HL-60 (cell line): Measurements from ENCODE around the gene PLA2G5.

Experiments used
- DNase-seq, 2 experiments: peaks; one replicate each; pipeline ENCODE4 v3.0.0-alpha.2; 2010 to 2020; ENCODE audit warnings: low read depth in 1 of 2, low spot score in 1 of 2
- H3K27ac ChIP-seq: fragments of 250-450 bp; sonication (Bioruptor Pico); replicated peaks from 2 replicates; pipeline ENCODE4 v1.5.1; 2020; ENCODE audit warnings: mild to moderate bottlenecking, moderate library complexity
- H3K27me3 ChIP-seq: fragments of 250-450 bp; sonication (Bioruptor Pico); 2 replicates; pipeline ENCODE4 v1.5.1; 2021; ENCODE audit warnings: mild to moderate bottlenecking, moderate library complexity; ENCODE audit not compliant: insufficient read depth, poor library complexity, severe bottlenecking
- H3K4me3 ChIP-seq: replicated peaks from 2 replicates; pipeline ENCODE4 v1.5.1; 2011; ENCODE audit warnings: mild to moderate bottlenecking, control low read depth, low read length; ENCODE audit not compliant: insufficient read depth
- CTCF ChIP-seq: IDR thresholded peaks from one replicate; pipeline ENCODE4 v1.5.1; 2011; ENCODE audit warnings: low read length, control low read depth, inconsistent platforms; ENCODE audit not compliant: insufficient read depth
- GABPA ChIP-seq: IDR thresholded peaks from 2 replicates; pipeline ENCODE4 v1.6.1; 2012; ENCODE audit warnings: low read depth
- POLR2AphosphoS5 ChIP-seq: IDR thresholded peaks from 2 replicates; pipeline ENCODE4 v1.6.1; 2012; ENCODE audit warnings: low read depth
- REST ChIP-seq: IDR thresholded peaks from 2 replicates; pipeline ENCODE4 v1.6.1; 2012; ENCODE audit warnings: low read depth; ENCODE audit not compliant: insufficient replicate concordance
- SPI1 ChIP-seq: IDR thresholded peaks from 2 replicates; pipeline ENCODE4 v1.6.1; 2012; ENCODE audit warnings: low read depth, mild to moderate bottlenecking, borderline replicate concordance

The PLA2G5 gene

GRCh38 chr1:20070357-20070756 lies 363 bp downstream of the PLA2G5 start:
- Histone ChIP-seq H3K27ac (no peak overlapping the region), H3K4me3 (no peak overlapping the region), H3K27me3 (no peaks in the 10 kb centered on the region)
- TF ChIP-seq REST: no peak
- TF ChIP-seq SPI1: no peak
- DNase-seq: no peak

- Histone ChIP-seq H3K27me3 (no peaks in the 10 kb centered on the region), H3K4me3 (no peak overlapping the region), H3K27ac (no peak overlapping the region)
- no peak for DNase-seq
- TF ChIP-seq CTCF: no peak
- no peak for TF ChIP-seq SPI1
- no peak for TF ChIP-seq POLR2AphosphoS5
- no peak for TF ChIP-seq REST
- no peak for TF ChIP-seq GABPA
Observed at GRCh38 chr1:20071416-20071815, 1.4 kb downstream of the PLA2G5 start.

GRCh38 chr1:20072771-20073170 lies 2.8 kb downstream of the PLA2G5 start:
- no peak for DNase-seq
- Histone ChIP-seq H3K27ac (no peak overlapping the region), H3K4me3 (no peak overlapping the region), H3K27me3 (no peaks in the 10 kb centered on the region)
- TF ChIP-seq SPI1 (no peak), CTCF (no peak), GABPA (no peak), REST (no peak)

- no peak for DNase-seq
- no peak for TF ChIP-seq REST
- no peak for TF ChIP-seq GABPA
- no peak for TF ChIP-seq SPI1
- TF ChIP-seq POLR2AphosphoS5: no peak
- TF ChIP-seq CTCF: no peak
- H3K27me3 ChIP-seq: no peaks in the 10 kb centered on the region
- H3K4me3 ChIP-seq: no peak overlapping the region
- no peak overlapping the region for H3K27ac ChIP-seq
Observed at GRCh38 chr1:20073256-20073655, 3.3 kb downstream of the PLA2G5 start.
